Fibroblast of mammary gland (primary cell): ENCODE results near the gene CDC42EP5.

Source experiments
- DNase-seq: peaks from one replicate; pipeline ENCODE4 v3.0.0-alpha.2; 2010; ENCODE audit warnings: low read depth
- H3K4me3 ChIP-seq: 2 replicates; pipeline ENCODE4 v1.5.1; 2011; ENCODE audit warnings: low read depth, mild to moderate bottlenecking, low read length, moderate library complexity; ENCODE audit not compliant: control insufficient read depth
- CTCF ChIP-seq: conservative IDR thresholded peaks from 2 replicates; pipeline ENCODE4 v1.5.1; 2011; ENCODE audit warnings: low read depth, low read length, inconsistent platforms; ENCODE audit not compliant: control insufficient read depth, insufficient read depth

Gene CDC42EP5

GRCh38 chr19:54480051-54480450 is 7.0 kb upstream of the CDC42EP5 start:
- no peak overlapping the region for H3K4me3 ChIP-seq
- no peak for TF ChIP-seq CTCF
- DNase-seq: no peak

- no peak overlapping the region for H3K4me3 ChIP-seq
- TF ChIP-seq CTCF: peak; percentile 69
- DNase-seq: peak; percentile 60
Measured at GRCh38 chr19:54478677-54479266, 5.7 kb upstream of the CDC42EP5 start.

GRCh38 chr19:54477650-54478049 is 4.6 kb upstream of the CDC42EP5 start:
- DNase-seq: no peak
- peak; percentile 8 for TF ChIP-seq CTCF
- no peak overlapping the region for H3K4me3 ChIP-seq

GRCh38 chr19:54475706-54476105 is 2.6 kb upstream of the CDC42EP5 start:
- H3K4me3 ChIP-seq: no peak overlapping the region
- no peak for DNase-seq
- TF ChIP-seq CTCF: no peak

GRCh38 chr19:54473892-54474372 is 836 bp upstream of the CDC42EP5 start:
- TF ChIP-seq CTCF: no peak
- no peak for DNase-seq
- no peak overlapping the region for H3K4me3 ChIP-seq

GRCh38 chr19:54470991-54471782 is 1.9 kb downstream of the CDC42EP5 start:
- no peak for TF ChIP-seq CTCF
- no peak for DNase-seq
- H3K4me3 ChIP-seq: peak overlapping the region; percentile 34
